ENCODE results near the gene TSEN15.

Gene TSEN15

DNA sequence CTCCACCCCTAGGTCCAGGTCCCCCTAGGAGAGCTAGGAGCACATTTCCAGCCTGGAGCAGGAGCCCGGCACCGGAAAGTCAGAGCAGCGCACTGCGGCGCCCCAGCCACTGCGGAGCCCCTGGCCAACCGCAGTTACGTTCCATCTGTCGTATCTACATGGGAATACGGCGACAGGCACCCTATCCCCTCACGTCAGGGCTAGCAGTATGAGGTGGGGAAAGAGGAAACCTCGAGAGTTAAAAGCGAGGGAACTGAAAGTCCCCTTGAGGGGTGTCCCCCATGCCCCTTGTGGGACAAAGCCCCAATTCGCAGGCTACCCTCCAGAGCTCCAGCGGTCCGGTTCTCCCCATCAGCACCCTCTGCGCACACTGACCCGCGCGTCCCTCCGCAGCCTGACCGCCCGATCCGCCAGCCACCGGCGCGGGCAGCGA lies 15.0 kb upstream of the TSEN15 start (continued):
- TF ChIP-seq ZNF449 (tag by site-specific recombination; IDR thresholded peaks at IDR 0.05) (peak; percentile 49; the same call in 1 of the 2 replicates), ZNF549 (tag by site-specific recombination; IDR thresholded peaks at IDR 0.05) (no peak), MEIS1 (CRISPR knock-in tag; IDR thresholded peaks at IDR 0.05; ENCODE audit: borderline replicate concordance) (no peak), ZNF514 (tag by site-specific recombination; IDR thresholded peaks at IDR 0.05) (no peak), ZXDB (tag by site-specific recombination; IDR thresholded peaks at IDR 0.05) (peak; percentile 14; the same call in 1 of the 2 replicates), ZNF211 (tag by site-specific recombination; IDR thresholded peaks at IDR 0.05; ENCODE audit: low read depth) (no peak), GLI2 (tag by site-specific recombination; IDR thresholded peaks at IDR 0.05; ENCODE audit: borderline replicate concordance, low read depth) (no peak), ZNF404 (tag by site-specific recombination; IDR thresholded peaks at IDR 0.05) (no peak), ZNF146 (tag by site-specific recombination; IDR thresholded peaks at IDR 0.05) (no peak), ZNF501 (tag by site-specific recombination; IDR thresholded peaks at IDR 0.05) (peak; percentile 79), ZNF843 (tag by site-specific recombination; IDR thresholded peaks at IDR 0.05) (no peak; the same call in 1 of the 2 replicates), SALL2 (tag by site-specific recombination; IDR thresholded peaks at IDR 0.05; ENCODE audit: borderline replicate concordance) (no peak), ZNF670 (tag by site-specific recombination; IDR thresholded peaks at IDR 0.05; ENCODE audit: low read depth) (no peak), HOXA7 (CRISPR knock-in tag; IDR thresholded peaks at IDR 0.05; ENCODE audit: borderline replicate concordance) (no peak), ZFP69B (tag by site-specific recombination; IDR thresholded peaks at IDR 0.05) (no peak), ZBTB20 (tag by site-specific recombination; IDR thresholded peaks at IDR 0.05) (peak; percentile 78), ZBTB21 (tag by site-specific recombination; IDR thresholded peaks at IDR 0.05) (0 out of 2 replicates have a peak, but pooled peaks have one; percentile 23), KLF1 (tag by site-specific recombination; IDR thresholded peaks at IDR 0.05) (peak; percentile 6; the same call in 1 of the 2 replicates), ZNF600 (tag by site-specific recombination; IDR thresholded peaks at IDR 0.05) (peak; percentile 86), ZBTB8A (tag by site-specific recombination; IDR thresholded peaks at IDR 0.05) (peak; percentile 10), ZNF776 (tag by site-specific recombination; IDR thresholded peaks at IDR 0.05; ENCODE audit: borderline replicate concordance) (no peak), ZNF660 (tag by site-specific recombination; IDR thresholded peaks at IDR 0.05) (peak; percentile 44; the same call in 1 of the 2 replicates), KLF9 (tag by site-specific recombination; IDR thresholded peaks at IDR 0.05; ENCODE audit: low read depth) (peak; percentile 67; the same call in 1 of the 2 replicates), ZNF596 (tag by site-specific recombination; IDR thresholded peaks at IDR 0.05) (no peak), ZNF433 (tag by site-specific recombination; IDR thresholded peaks at IDR 0.05; ENCODE audit: low read depth) (no peak), ZNF16 (tag by site-specific recombination; IDR thresholded peaks at IDR 0.05; ENCODE audit: low read depth) (no peak), ZNF521 (tag by site-specific recombination; IDR thresholded peaks at IDR 0.05) (no peak), ZNF132 (tag by site-specific recombination; IDR thresholded peaks at IDR 0.05; ENCODE audit: borderline replicate concordance) (no peak), SCRT1 (tag by site-specific recombination; IDR thresholded peaks at IDR 0.05; ENCODE audit: borderline replicate concordance) (no peak), ZNF473 (tag by site-specific recombination; IDR thresholded peaks at IDR 0.05) (no peak), ZNF391 (tag by site-specific recombination; IDR thresholded peaks at IDR 0.05; ENCODE audit: borderline replicate concordance, low read depth) (no peak), ZNF791 (tag by site-specific recombination; IDR thresholded peaks at IDR 0.05) (no peak)
- TF ChIP-seq, protein P1, sequence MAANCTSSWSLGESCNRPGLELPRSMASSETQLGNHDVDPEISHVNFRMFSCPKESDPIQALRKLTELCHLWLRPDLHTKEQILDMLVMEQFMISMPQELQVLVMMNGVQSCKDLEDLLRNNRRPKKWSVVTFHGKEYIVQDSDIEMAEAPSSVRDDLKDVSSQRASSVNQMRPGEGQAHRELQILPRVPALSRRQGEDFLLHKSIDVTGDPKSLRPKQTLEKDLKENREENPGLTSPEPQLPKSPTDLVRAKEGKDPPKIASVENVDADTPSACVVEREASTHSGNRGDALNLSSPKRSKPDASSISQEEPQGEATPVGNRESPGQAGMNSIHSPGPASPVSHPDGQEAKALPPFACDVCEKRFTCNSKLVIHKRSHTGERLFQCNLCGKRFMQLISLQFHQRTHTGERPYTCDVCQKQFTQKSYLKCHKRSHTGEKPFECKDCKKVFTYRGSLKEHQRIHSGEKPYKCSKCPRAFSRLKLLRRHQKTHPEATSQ (tag by site-specific recombination; IDR thresholded peaks at IDR 0.05): no peak
- TF ChIP-seq, protein P2, sequence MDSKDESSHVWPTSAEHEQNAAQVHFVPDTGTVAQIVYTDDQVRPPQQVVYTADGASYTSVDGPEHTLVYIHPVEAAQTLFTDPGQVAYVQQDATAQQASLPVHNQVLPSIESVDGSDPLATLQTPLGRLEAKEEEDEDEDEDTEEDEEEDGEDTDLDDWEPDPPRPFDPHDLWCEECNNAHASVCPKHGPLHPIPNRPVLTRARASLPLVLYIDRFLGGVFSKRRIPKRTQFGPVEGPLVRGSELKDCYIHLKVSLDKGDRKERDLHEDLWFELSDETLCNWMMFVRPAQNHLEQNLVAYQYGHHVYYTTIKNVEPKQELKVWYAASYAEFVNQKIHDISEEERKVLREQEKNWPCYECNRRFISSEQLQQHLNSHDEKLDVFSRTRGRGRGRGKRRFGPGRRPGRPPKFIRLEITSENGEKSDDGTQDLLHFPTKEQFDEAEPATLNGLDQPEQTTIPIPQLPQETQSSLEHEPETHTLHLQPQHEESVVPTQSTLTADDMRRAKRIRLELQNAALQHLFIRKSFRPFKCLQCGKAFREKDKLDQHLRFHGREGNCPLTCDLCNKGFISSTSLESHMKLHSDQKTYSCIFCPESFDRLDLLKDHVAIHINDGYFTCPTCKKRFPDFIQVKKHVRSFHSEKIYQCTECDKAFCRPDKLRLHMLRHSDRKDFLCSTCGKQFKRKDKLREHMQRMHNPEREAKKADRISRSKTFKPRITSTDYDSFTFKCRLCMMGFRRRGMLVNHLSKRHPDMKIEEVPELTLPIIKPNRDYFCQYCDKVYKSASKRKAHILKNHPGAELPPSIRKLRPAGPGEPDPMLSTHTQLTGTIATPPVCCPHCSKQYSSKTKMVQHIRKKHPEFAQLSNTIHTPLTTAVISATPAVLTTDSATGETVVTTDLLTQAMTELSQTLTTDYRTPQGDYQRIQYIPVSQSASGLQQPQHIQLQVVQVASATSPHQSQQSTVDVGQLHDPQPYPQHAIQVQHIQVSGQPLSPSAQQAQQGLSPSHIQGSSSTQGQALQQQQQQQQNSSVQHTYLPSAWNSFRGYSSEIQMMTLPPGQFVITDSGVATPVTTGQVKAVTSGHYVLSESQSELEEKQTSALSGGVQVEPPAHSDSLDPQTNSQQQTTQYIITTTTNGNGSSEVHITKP (tag by site-specific recombination; IDR thresholded peaks at IDR 0.05): no peak; the same call in 1 of the 2 replicates
- TF ChIP-seq, protein P3, sequence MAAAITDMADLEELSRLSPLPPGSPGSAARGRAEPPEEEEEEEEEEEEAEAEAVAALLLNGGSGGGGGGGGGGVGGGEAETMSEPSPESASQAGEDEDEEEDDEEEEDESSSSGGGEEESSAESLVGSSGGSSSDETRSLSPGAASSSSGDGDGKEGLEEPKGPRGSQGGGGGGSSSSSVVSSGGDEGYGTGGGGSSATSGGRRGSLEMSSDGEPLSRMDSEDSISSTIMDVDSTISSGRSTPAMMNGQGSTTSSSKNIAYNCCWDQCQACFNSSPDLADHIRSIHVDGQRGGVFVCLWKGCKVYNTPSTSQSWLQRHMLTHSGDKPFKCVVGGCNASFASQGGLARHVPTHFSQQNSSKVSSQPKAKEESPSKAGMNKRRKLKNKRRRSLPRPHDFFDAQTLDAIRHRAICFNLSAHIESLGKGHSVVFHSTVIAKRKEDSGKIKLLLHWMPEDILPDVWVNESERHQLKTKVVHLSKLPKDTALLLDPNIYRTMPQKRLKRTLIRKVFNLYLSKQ (tag by site-specific recombination; IDR thresholded peaks at IDR 0.05; ENCODE audit: borderline replicate concordance): no peak

All from HEK293 (cell line).